A549 (cell line): Measurements from ENCODE around the gene TMEM106C. TPM values are rescaled to one million over a fixed set of nuclear protein-coding genes. Genes with fewer than 3 reads are reported as not detected.

Experiments used
- ATAC-seq, 2 experiments: fragments of 200-7000 bp in 1 of 2; fragments of >200 bp in 1 of 2; cut with Nextera tagmentation in 1 of 2; cut with Tn5 transposase in 1 of 2; 3 replicates each; pipeline versions ENCODE4 v1.8.0 to v1.9.1; 2018 to 2020; ENCODE audit warnings: mild to moderate bottlenecking in 1 of 2, moderate library complexity in 1 of 2
- CTCF ChIA-PET: fragments of 300-600 bp; sonication (Branson Sonifier 250); formaldehyde crosslinking; extraction: SDS; loops from one replicate; lab custom pipeline; 2021; ENCODE audit warnings: antibody characterized with exemption, inconsistent platforms; lab: Yijun Ruan, JAX
- POLR2A ChIA-PET: fragments of 350-600 bp; formaldehyde crosslinking; extraction: SDS; loops from one replicate; lab custom pipeline; 2021; ENCODE audit warnings: antibody characterized with exemption, inconsistent platforms; lab: Yijun Ruan, JAX
- DNase-seq, 2 experiments: peaks; one replicate each; pipeline versions ENCODE4 v3.0.0 to v3.0.0-alpha.2; 2011 to 2016; ENCODE audit warnings: low read depth in 1 of 2, low spot score in 1 of 2
- FAIRE-seq: peaks from 2 replicates; lab custom pipeline; 2011; peaks lifted over from hg19 to GRCh38; lab: Jason Lieb, UNC
- H3K27ac ChIP-seq, 2 experiments: fragments of >200 bp; sonication (Bioruptor Twin); formaldehyde crosslinking; 3 replicates each; pipeline ENCODE4 v1.5.1; 2016 to 2017
- H3K4me1 ChIP-seq: fragments of >200 bp; sonication (Bioruptor Twin); formaldehyde crosslinking; 3 replicates; pipeline ENCODE4 v1.6.1; 2016
- H3K4me2 ChIP-seq: fragments of >200 bp; sonication (Bioruptor Twin); formaldehyde crosslinking; 3 replicates; pipeline ENCODE4 v1.6.1; 2016
- H3K4me3 ChIP-seq: fragments of >200 bp; sonication (Bioruptor Twin); formaldehyde crosslinking; 3 replicates; pipeline ENCODE4 v1.5.1; 2016
- H3K9me3 ChIP-seq: fragments of >200 bp; sonication (Bioruptor Twin); formaldehyde crosslinking; 3 replicates; pipeline ENCODE4 v1.6.1; 2016
- CEBPB ChIP-seq, 2 experiments: fragments of >200 bp in 1 of 2; sonication (Bioruptor Twin) in 1 of 2; formaldehyde crosslinking in 1 of 2; IDR thresholded peaks; 2 replicates each; pipeline ENCODE4 v1.6.1; 2012 to 2016
- FOSL2 ChIP-seq, 2 experiments: fragments of 450-650 bp in 1 of 2; fragments of >200 bp in 1 of 2; sonication (Bioruptor Twin) in 1 of 2; formaldehyde crosslinking; IDR thresholded peaks; 2 replicates each; pipeline versions ENCODE4 v1.5.0 to v1.6.1; 2016 to 2020; ENCODE audit warnings: mild to moderate bottlenecking in 1 of 2, moderate library complexity in 1 of 2
- HDAC2 ChIP-seq: fragments of 200-600 bp; sonication (generic); IDR thresholded peaks from 2 replicates; pipeline ENCODE4 v1.6.1; 2016
- JUN ChIP-seq, 2 experiments: fragments of >200 bp; sonication (Bioruptor Twin); formaldehyde crosslinking; IDR thresholded peaks; 2 replicates in 1 of 2; 3 replicates in 1 of 2; pipeline ENCODE4 v1.6.1; 2016 to 2017
- MAZ ChIP-seq: fragments of 150-350 bp; IDR thresholded peaks from 2 replicates; pipeline ENCODE4 v1.6.1; 2014; ENCODE audit warnings: antibody characterized with exemption, low read depth, low read length, borderline replicate concordance
- PHF8 ChIP-seq: fragments of 200-600 bp; sonication (generic); IDR thresholded peaks from 2 replicates; pipeline ENCODE4 v1.6.1; 2016; ENCODE audit warnings: low read depth, mild to moderate bottlenecking, antibody characterized with exemption, moderate library complexity, borderline replicate concordance
- POLR2AphosphoS2 ChIP-seq: conservative IDR thresholded peaks from 2 replicates; pipeline ENCODE4 v1.6.1; 2012; ENCODE audit warnings: low read length, improper control_type of control experiment, inconsistent platforms
- ZFP36 ChIP-seq: fragments of 450-650 bp; IDR thresholded peaks from 2 replicates; pipeline ENCODE4 v1.6.1; 2014; ENCODE audit warnings: borderline replicate concordance; ENCODE audit not compliant: partially characterized antibody
- WGBS: methylation state at CpG from one replicate; pipeline ENCODE4 v1.1.6; 2017; ENCODE audit errors: missing lambda C conversion rate; 5-methylcytosine and 5-hydroxymethylcytosine counted together
- polyA plus RNA-seq, 4 experiments: library from polyadenylated mRNA; depleted of rRNA in 3 of 4; stranded (reverse); fragments of >200 nt; fragmentation: RNase III in 1 of 4; extraction: RNeasy Plus Mini Kit Qiagen cat#74134 plus additional on column Dnase treatment in 1 of 4; gene quantifications; 2 replicates in 3 of 4; 3 replicates in 1 of 4; pipeline ENCODE4 v1.2.3, GENCODE V29; 2011 to 2017
- TF ChIP-seq, protein P1 (sequence below): fragments of 150-350 bp; IDR thresholded peaks from 2 replicates; pipeline ENCODE4 v1.6.1; 2014; ENCODE audit warnings: low read depth, mild to moderate bottlenecking, low read length
- TF ChIP-seq, protein P2 (sequence below): fragments of >200 bp; sonication (Bioruptor Twin); formaldehyde crosslinking; IDR thresholded peaks from 3 replicates; pipeline ENCODE4 v1.6.1; 2016
- TF ChIP-seq, protein P3 (sequence below): fragments of 200-600 bp; sonication (generic); IDR thresholded peaks from 2 replicates; pipeline ENCODE4 v1.6.1; 2016; ENCODE audit warnings: antibody characterized with exemption, mild to moderate bottlenecking, moderate library complexity

The TMEM106C gene
- polyA plus RNA-seq, 2 of the 4 experiments (the other 2 are of a cell fraction): 166 to 236 TPM

DNA sequence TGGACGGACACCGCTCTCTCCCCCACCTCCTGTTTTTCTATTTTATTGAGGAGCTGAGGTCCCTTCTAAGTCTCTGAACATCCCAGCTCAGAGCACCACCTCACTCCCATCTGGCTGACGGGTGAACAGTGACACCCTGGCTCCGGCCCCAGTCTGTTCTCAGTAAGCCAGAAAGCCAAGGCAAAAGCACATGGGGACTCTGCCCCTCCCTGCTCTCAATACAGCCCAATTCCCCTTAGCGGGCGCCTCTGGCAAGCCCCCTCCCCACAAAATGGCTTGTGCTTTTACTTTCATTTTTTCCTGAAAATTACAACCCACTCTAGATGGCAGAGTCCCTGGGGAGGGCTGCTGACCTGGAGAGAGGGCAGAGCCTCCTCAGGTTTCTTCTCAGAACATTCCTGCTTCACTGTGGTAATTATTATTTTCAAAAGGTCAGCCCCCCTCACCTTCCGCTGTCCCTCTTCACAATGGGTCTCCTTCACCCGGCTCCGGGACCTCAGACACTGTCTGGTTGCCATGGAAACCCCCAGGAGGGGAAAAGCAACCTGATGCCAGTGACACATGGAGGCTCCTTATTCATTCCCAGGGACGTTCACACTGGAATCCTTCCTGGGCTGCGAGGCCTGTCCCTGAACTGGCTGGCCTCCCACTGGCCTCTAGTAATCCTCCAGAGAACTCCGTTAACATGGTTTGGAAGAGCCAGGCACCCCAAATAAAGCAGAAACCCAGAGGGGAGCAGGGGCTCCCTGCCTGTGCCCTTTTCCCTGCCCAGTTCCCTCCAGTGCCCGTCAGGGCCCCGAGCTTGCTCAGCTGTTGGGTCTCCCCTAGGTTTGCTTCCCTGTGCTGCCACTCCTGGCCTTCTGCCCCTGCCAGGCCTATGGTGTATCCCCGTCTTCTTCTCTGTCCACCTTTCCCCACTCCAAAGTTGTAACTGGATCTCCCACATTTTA is 25.0 kb downstream of the TMEM106C start:
- no peaks in the 10 kb centered on the region for H3K4me1 ChIP-seq
- CTCF ChIA-PET: no interaction called here
- 62% methylated on average over 15 of the region's 15 CpGs for WGBS
- DNase-seq (no peak), FAIRE-seq (no peak), ATAC-seq (no peak)
- no peak overlapping the region for H3K4me3 ChIP-seq
- H3K9me3 ChIP-seq: no peaks in the 10 kb centered on the region
- H3K27ac ChIP-seq: no peak overlapping the region
- TF ChIP-seq CEBPB (IDR thresholded peaks at IDR 0.05): no peak
- POLR2A ChIA-PET: no interaction called here
- no peak overlapping the region for H3K4me2 ChIP-seq

DNA sequence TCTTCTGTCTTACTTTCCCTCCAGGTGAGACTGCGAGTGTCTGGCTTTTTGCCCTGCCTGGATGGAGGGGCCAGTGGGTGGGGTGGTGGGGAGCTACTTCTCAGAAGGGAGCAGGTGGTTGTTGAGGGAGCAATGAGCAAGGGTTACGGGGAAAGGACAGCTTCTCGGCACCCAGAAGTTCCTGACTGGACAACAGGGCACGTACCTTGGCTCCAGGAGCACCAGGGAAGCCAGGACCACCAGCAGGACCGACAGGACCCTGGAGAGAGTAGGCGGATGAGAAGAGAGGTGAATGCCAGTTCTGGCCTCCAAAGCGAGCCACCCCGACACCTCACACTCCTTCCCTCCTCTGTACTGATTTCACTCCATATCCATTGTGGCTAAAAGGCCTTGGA is 25.6 kb downstream of the TMEM106C start:
- TF ChIP-seq, protein P1, sequence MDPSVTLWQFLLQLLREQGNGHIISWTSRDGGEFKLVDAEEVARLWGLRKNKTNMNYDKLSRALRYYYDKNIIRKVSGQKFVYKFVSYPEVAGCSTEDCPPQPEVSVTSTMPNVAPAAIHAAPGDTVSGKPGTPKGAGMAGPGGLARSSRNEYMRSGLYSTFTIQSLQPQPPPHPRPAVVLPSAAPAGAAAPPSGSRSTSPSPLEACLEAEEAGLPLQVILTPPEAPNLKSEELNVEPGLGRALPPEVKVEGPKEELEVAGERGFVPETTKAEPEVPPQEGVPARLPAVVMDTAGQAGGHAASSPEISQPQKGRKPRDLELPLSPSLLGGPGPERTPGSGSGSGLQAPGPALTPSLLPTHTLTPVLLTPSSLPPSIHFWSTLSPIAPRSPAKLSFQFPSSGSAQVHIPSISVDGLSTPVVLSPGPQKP: no peak
- TF ChIP-seq JUN (IDR thresholded peaks at IDR 0.05): no peak
- TF ChIP-seq, protein P2, sequence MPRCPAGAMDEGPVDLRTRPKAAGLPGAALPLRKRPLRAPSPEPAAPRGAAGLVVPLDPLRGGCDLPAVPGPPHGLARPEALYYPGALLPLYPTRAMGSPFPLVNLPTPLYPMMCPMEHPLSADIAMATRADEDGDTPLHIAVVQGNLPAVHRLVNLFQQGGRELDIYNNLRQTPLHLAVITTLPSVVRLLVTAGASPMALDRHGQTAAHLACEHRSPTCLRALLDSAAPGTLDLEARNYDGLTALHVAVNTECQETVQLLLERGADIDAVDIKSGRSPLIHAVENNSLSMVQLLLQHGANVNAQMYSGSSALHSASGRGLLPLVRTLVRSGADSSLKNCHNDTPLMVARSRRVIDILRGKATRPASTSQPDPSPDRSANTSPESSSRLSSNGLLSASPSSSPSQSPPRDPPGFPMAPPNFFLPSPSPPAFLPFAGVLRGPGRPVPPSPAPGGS: no peak
- no peak for TF ChIP-seq ZFP36
- TF ChIP-seq, protein P3, sequence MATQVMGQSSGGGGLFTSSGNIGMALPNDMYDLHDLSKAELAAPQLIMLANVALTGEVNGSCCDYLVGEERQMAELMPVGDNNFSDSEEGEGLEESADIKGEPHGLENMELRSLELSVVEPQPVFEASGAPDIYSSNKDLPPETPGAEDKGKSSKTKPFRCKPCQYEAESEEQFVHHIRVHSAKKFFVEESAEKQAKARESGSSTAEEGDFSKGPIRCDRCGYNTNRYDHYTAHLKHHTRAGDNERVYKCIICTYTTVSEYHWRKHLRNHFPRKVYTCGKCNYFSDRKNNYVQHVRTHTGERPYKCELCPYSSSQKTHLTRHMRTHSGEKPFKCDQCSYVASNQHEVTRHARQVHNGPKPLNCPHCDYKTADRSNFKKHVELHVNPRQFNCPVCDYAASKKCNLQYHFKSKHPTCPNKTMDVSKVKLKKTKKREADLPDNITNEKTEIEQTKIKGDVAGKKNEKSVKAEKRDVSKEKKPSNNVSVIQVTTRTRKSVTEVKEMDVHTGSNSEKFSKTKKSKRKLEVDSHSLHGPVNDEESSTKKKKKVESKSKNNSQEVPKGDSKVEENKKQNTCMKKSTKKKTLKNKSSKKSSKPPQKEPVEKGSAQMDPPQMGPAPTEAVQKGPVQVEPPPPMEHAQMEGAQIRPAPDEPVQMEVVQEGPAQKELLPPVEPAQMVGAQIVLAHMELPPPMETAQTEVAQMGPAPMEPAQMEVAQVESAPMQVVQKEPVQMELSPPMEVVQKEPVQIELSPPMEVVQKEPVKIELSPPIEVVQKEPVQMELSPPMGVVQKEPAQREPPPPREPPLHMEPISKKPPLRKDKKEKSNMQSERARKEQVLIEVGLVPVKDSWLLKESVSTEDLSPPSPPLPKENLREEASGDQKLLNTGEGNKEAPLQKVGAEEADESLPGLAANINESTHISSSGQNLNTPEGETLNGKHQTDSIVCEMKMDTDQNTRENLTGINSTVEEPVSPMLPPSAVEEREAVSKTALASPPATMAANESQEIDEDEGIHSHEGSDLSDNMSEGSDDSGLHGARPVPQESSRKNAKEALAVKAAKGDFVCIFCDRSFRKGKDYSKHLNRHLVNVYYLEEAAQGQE: no peak
- no peaks in the 10 kb centered on the region for H3K9me3 ChIP-seq
- no peak overlapping the region for H3K27ac ChIP-seq
- H3K4me3 ChIP-seq: no peak overlapping the region
- WGBS: 75% methylated on average over 8 of the region's 8 CpGs
- no peak for DNase-seq
- H3K4me2 ChIP-seq: no peak overlapping the region
- no peak for ATAC-seq
- ChIA-PET POLR2A (no interaction called here), CTCF (no interaction called here)
- no peak for FAIRE-seq
- H3K4me1 ChIP-seq: no peaks in the 10 kb centered on the region

DNA sequence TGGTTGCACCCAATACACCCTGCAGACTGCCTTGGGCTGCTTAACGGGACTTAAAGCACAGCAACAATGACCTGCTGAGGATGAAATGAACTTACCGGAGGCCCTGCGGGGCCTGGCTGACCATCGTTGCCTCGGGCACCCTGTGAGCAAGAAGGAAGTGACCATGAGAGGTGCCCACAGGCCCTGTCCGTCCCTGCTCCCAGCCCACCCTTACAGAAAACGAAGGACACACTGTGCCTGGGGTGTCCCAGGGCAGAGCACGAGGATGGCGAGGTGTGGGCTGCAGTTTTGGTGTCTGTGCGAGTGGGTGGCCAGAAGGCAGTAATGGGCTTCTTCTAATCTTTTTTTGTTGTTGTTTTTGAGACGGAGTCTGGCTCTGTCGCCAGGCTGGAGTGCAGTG is 26.3 kb downstream of the TMEM106C start:
- no peaks in the 10 kb centered on the region for H3K4me1 ChIP-seq
- no peak for DNase-seq
- FAIRE-seq: no peak
- no peak overlapping the region for H3K4me3 ChIP-seq
- ChIA-PET CTCF (no interaction called here), POLR2A (no interaction called here)
- WGBS: 56% methylated on average over 11 of the region's 12 CpGs
- H3K4me2 ChIP-seq: no peak overlapping the region
- H3K9me3 ChIP-seq: no peaks in the 10 kb centered on the region
- no peak for ATAC-seq
- TF ChIP-seq POLR2AphosphoS2 (no peak), HDAC2 (no peak), MAZ (no peak), PHF8 (no peak), FOSL2 (IDR thresholded peaks at IDR 0.05) (no peak), FOSL2 (CRISPR knock-in tag; IDR thresholded peaks at IDR 0.05) (no peak)
- H3K27ac ChIP-seq: no peak overlapping the region
